ENCODE measurements around the gene DGKI. TPM values are rescaled to one million over a fixed set of nuclear protein-coding genes. Genes with fewer than 3 reads are reported as not detected.

The DGKI gene
- total RNA-seq, 1 experiment from 2014 or later: 0.29 TPM

DNA sequence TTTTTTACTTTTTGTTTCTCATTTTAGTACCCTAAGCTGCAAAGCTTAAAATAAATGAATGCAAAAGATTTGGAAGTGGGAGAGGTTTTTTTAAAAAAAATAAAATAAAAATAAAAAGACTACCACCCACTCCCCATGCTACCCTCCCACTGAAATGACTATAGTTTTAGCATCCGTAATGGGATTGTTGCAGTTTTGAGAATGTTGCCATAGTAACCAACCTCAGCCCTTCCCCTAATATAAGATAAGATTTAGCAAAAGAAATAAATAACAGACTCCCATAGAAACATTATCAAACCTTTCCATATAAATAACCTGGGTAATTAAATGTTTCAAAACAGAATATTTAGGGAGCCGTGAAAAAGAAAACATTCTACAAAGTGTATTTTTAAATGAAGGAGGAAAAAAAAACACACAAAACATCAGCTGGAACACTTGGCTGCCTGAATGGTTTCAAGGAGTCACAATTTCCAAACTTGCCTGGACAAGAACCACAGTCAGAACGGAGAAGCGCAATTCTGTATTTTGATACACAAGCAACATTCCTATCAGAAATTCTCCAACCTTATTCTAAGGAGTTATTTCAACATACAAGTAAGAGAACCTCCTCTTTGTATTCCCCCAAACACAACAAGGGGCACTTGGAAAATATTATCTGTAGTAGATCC, 57.4 kb downstream of the DGKI start:
- DNase-seq (ENCODE audit: low spot score): no peak

- DNase-seq (ENCODE audit: low spot score): no peak
Observed at GRCh38 chr7:137787301-137787976, 59.3 kb downstream of the DGKI start.

- DNase-seq (ENCODE audit: low spot score): no peak
Observed at GRCh38 chr7:137778511-137778910, 68.3 kb downstream of the DGKI start.

GRCh38 chr7:137774793-137775201, 72.0 kb downstream of the DGKI start:
- peak; percentile 16 for DNase-seq (ENCODE audit: low spot score)

DNA sequence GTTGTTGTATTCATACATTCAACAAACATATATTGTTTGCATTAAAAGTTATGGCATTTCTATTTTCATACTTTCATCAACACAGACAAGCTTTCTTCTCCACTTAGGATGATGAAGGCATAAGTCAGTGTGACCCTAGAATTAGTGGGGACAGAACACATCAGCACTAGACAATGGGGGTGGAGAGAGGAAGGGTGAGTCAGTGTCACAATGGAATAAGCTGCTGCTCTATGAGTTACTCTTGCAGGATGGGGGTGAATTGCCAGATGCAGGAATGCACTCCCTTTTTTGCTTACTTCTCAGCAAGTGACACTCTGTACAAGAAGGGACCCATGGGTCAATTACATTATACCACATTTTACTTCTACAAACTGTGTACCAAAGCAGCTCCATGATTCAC, 74.0 kb downstream of the DGKI start:
- peak; percentile 83 for DNase-seq (ENCODE audit: low spot score)

- DNase-seq (ENCODE audit: low spot score): no peak
Observed at GRCh38 chr7:137772316-137772715, 74.5 kb downstream of the DGKI start.

DNA sequence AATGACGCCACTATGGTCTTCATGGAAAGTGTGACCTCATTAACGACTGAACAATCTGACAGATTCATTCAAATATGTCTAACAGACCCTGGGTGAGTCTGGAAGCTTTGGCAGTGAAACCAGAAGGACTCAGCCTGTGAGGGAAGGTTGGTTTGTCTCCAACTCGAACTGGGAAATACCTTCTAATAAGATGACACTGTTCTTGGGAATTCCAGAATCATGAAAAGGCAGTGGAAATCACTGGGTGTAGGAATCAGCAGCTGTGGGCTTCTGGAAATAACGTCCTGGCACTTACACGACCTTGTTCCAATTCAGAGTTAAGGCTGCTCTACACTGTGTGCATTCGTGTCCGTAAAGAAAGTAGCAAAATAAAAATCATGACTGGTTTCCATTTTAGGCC, 75.1 kb downstream of the DGKI start:
- peak; percentile 51 for DNase-seq (ENCODE audit: low spot score)

DNA sequence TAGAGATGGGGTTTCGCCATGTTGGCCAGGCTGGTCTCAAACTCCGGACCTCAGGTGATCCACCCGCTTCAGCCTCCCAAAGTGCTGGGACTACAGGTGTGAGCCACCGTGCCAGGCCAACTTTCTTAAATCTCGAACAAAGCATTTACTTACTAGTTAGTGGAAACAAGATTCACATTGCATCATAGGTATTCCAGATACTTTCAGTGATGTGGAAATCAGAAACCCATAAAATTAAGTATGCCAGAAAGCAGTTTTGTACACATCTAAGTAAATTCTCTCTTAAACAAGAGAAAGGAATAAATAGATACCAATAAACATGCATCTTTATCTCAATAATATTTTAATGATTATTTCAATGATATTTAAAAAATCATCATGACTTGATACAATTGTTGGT, 75.5 kb downstream of the DGKI start:
- no peak for DNase-seq (ENCODE audit: low spot score)

GRCh38 chr7:137768366-137768765, 78.4 kb downstream of the DGKI start:
- DNase-seq (ENCODE audit: low spot score): no peak

GRCh38 chr7:137762334-137762733, 84.4 kb downstream of the DGKI start:
- no peak for DNase-seq (ENCODE audit: low spot score)

DNA sequence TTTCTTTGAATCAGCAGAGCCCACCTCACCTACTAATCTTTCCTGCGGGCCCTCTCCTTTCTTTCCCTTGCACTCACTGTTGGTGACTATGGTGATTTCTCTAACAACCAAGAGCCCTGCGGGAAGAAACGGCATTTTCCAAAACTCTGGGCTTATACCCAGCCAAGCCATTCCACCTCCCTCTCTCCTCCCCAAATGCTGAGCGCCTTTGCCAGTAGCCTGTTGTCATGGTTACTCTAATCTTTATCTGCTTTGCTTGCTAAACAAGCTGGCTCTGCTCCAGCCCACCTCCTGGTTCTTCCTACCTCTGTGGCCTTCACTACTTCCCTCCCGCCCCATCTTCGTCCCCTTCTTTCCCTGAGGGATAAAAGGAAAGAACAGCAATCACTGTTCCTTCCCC, 86.7 kb downstream of the DGKI start:
- no peak for DNase-seq (ENCODE audit: low spot score)

- peak; percentile 46 for DNase-seq (ENCODE audit: low spot score)
Observed at GRCh38 chr7:137757146-137757925, 89.4 kb downstream of the DGKI start.

- DNase-seq (ENCODE audit: low spot score): no peak
Observed at GRCh38 chr7:137755846-137756651, 90.7 kb downstream of the DGKI start.

DNA sequence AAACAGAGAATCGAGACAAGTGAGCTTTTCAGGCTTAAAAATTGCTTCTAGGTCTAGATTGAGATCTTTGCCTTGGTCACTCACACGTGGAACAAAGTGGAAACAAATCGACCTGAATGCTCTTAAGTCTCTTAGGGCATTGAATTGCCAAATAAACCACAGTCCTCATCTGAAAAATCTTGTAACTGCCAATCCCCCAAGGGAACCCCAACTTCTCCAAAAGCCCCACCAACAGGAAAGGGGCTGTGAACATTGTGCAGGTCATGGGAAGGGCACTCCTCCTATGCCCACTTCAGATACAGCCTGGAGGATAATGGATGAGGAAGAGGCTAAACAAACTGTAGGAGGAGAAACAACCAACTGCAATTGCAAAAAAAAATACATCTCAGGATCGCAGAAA, 91.3 kb downstream of the DGKI start:
- no peak for DNase-seq (ENCODE audit: low spot score)

- no peak for DNase-seq (ENCODE audit: low spot score)
Observed at GRCh38 chr7:137753948-137754851, 92.6 kb downstream of the DGKI start.

- DNase-seq (ENCODE audit: low spot score): no peak
Observed at GRCh38 chr7:137753575-137753947, 93.2 kb downstream of the DGKI start.

DNA sequence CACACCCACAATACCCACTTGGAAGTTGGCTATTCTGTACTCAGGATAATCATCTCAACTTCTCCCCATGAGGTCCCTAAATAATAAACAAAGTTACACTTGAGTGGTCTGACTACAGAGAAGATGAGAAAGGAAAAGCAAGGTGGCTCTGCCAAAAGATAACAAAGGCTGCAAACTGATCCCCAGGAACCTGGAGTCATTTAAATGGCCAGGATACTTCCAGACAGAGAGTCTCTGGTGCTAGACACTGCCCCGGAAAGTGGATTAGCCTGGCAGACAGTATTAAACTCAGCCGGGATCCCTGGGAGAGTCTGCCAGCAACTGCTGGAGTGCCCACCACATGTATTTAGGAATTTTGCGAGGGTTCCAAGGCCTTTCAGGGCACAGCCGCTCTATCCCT, 93.7 kb downstream of the DGKI start:
- no peak for DNase-seq (ENCODE audit: low spot score)

DNA sequence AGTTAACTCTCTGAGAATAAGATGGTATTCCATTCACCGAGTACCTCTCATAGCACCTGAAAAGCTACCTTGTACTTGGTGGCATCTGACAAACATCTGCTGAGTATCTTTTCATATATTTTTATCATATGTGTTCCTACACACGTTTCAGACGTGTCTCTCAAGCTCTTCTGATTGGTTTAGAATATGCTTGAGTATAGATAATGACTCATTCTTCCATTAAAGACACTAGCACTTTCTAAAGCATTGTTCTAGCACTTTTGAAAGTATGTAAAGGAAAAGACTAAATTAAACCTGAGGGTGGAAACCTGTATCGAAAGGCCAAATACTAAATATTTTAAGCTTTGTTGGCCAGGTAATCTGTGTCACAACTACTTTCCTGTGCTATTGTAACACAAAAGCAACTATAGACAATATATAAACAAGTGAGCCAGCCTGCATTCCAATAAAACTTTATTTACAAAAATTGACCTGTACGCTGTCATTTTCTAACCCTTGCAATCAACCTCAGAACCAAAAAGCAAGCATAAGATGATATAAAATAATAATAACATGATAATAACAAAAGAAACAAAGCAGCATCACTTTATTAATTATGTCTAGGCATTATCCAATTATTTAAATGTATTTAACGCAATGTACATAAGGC, 95.3 kb downstream of the DGKI start:
- no peak for DNase-seq (ENCODE audit: low spot score)

DNA sequence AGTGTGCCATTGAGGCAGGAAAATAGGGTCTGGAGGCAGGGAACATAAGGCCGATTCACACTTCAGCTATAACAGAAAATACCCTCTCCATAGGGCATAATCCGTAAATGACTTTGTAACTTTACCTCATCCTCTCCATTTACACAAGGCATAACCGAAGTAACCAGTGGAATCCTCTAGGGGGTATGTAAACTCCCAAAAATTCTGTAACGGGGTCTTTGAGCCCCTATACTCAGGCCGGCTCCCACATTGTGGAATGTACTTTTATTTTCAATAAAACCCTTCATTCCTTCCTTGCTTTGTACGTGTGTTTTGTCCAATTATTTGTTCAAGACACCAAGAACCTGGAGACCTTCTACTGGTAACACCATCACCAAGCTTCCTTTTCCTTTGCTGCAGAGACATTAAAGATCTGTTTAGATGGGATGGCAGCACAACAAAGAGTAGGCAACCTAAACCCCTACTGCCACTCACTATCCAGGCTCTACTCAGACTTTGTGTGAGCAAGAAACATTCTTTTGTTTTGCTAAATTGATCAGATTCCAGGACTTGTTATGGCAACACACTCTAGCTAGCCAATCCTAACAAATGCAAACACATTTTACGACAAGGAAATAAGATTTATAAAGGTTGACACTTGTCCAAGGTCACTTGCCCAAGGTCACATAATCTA, 99.3 kb downstream of the DGKI start:
- DNase-seq (ENCODE audit: low spot score): no peak

GRCh38 chr7:137743021-137743420, 103.8 kb downstream of the DGKI start:
- DNase-seq (ENCODE audit: low spot score): no peak
